ENCODE measurements around the gene GPBP1.
"Not testable (repeated sequence)": the region's sequence is repeated elsewhere in the genome, so short reads cannot be mapped to it uniquely, and the experiment has no call there.

The GPBP1 gene

GRCh38 chr5:57179262-57180200, 5.7 kb downstream of the GPBP1 start:
- peaks cover 3% of the 10 kb centered on the region for H3K36me3 ChIP-seq (ENCODE audit: control insufficient read depth, insufficient read depth, low read length)
- no peak for DNase-seq (ENCODE audit: extremely low read depth, insufficient read length)
- no peaks in the 10 kb centered on the region for H3K27me3 ChIP-seq (replicated peaks; ENCODE audit: control insufficient read depth, insufficient read depth, low read length)
- H3K4me3 ChIP-seq (replicated peaks; ENCODE audit: low read depth, low read length), result peak overlapping the region; percentile 99
- TF ChIP-seq CTCF (IDR thresholded peaks at IDR 0.05; ENCODE audit: insufficient read depth, low read length, poor library complexity, severe bottlenecking), result no peak

- no peak for DNase-seq (ENCODE audit: extremely low read depth, insufficient read length)
- TF ChIP-seq CTCF (IDR thresholded peaks at IDR 0.05; ENCODE audit: insufficient read depth, low read length, poor library complexity, severe bottlenecking), result no peak
- Histone ChIP-seq H3K27me3 (replicated peaks; ENCODE audit: control insufficient read depth, insufficient read depth, low read length) (no peaks in the 10 kb centered on the region), H3K36me3 (ENCODE audit: control insufficient read depth, insufficient read depth, low read length) (peaks cover 3% of the 10 kb centered on the region), H3K4me3 (replicated peaks; ENCODE audit: low read depth, low read length) (no peak overlapping the region)
Measured at GRCh38 chr5:57181154-57181553, 7.3 kb downstream of the GPBP1 start.

- Histone ChIP-seq H3K36me3 (ENCODE audit: control insufficient read depth, insufficient read depth, low read length) (peaks cover 3% of the 10 kb centered on the region), H3K27me3 (replicated peaks; ENCODE audit: control insufficient read depth, insufficient read depth, low read length) (no peaks in the 10 kb centered on the region), H3K4me3 (replicated peaks; ENCODE audit: low read depth, low read length) (no peak overlapping the region)
- DNase-seq (ENCODE audit: extremely low read depth, insufficient read length), result no peak
- TF ChIP-seq CTCF (IDR thresholded peaks at IDR 0.05; ENCODE audit: insufficient read depth, low read length, poor library complexity, severe bottlenecking), result no peak
Measured at GRCh38 chr5:57184322-57184721, 10.5 kb downstream of the GPBP1 start.

- no peak for TF ChIP-seq CTCF (IDR thresholded peaks at IDR 0.05; ENCODE audit: insufficient read depth, low read length, poor library complexity, severe bottlenecking)
- no peaks in the 10 kb centered on the region for H3K27me3 ChIP-seq (replicated peaks; ENCODE audit: control insufficient read depth, insufficient read depth, low read length)
- peaks cover 3% of the 10 kb centered on the region for H3K36me3 ChIP-seq (ENCODE audit: control insufficient read depth, insufficient read depth, low read length)
- no peak overlapping the region for H3K4me3 ChIP-seq (replicated peaks; ENCODE audit: low read depth, low read length)
- no peak for DNase-seq (ENCODE audit: extremely low read depth, insufficient read length)
Measured at GRCh38 chr5:57185313-57185712, 11.5 kb downstream of the GPBP1 start.

- no peak for DNase-seq (ENCODE audit: extremely low read depth, insufficient read length)
- no peak overlapping the region for H3K4me3 ChIP-seq (replicated peaks; ENCODE audit: low read depth, low read length)
- H3K27me3 ChIP-seq (replicated peaks; ENCODE audit: control insufficient read depth, insufficient read depth, low read length), result no peaks in the 10 kb centered on the region
- H3K36me3 ChIP-seq (ENCODE audit: control insufficient read depth, insufficient read depth, low read length), result peaks cover 3% of the 10 kb centered on the region
- no peak for TF ChIP-seq CTCF (IDR thresholded peaks at IDR 0.05; ENCODE audit: insufficient read depth, low read length, poor library complexity, severe bottlenecking)
Measured at GRCh38 chr5:57186194-57186593, 12.3 kb downstream of the GPBP1 start.

- not testable (repeated sequence) for H3K36me3 ChIP-seq (ENCODE audit: control insufficient read depth, insufficient read depth, low read length); H3K27me3 ChIP-seq (replicated peaks; ENCODE audit: control insufficient read depth, insufficient read depth, low read length); DNase-seq (ENCODE audit: extremely low read depth, insufficient read length); H3K4me3 ChIP-seq (replicated peaks; ENCODE audit: low read depth, low read length)
Measured at GRCh38 chr5:57187977-57188376, 14.1 kb downstream of the GPBP1 start.

Measured in GM06990 (cell line).